ENCODE results near the gene MS4A15.
"Not testable (repeated sequence)": the region's sequence is repeated elsewhere in the genome, so short reads cannot be mapped to it uniquely, and the experiment has no call there.

MS4A15 gene

DNA sequence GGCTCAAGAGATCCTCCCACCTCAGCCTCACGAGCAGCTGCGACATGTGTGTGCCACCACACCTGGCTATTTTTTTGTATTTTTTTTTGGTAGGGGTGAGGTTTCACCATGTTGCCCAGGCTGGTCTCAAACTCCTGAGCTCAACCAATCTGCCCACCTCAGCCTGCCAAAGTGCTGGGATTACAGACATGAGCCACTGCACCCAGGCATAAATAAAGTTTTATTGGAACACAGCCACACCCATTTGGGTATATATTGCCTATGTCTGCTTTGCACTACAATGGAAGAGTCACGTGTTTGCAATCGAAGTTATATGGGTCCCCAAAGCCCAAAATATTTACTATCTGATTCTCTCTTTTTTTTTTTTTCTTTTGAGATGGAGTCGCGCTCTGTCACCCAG, 1.8 kb upstream of the MS4A15 start:
- DNase-seq (ENCODE audit: low read depth) = no peak
- no peak overlapping the region for H3K9ac ChIP-seq (ENCODE audit: low read length)
- no peak overlapping the region for H3K4me3 ChIP-seq (ENCODE audit: low read length)
- peaks cover 45% of the 10 kb centered on the region for H3K27me3 ChIP-seq (replicated peaks; ENCODE audit: control insufficient read depth, insufficient read depth, low read length)
- H3K36me3 ChIP-seq (ENCODE audit: control insufficient read depth, insufficient read depth, low read length, severe bottlenecking) = no peaks in the 10 kb centered on the region
- peaks cover 4% of the 10 kb centered on the region for H3K9me3 ChIP-seq (ENCODE audit: control insufficient read depth, low read length)
- H3K4me1 ChIP-seq (ENCODE audit: control insufficient read depth, insufficient read depth, low read length) = no peaks in the 10 kb centered on the region

DNA sequence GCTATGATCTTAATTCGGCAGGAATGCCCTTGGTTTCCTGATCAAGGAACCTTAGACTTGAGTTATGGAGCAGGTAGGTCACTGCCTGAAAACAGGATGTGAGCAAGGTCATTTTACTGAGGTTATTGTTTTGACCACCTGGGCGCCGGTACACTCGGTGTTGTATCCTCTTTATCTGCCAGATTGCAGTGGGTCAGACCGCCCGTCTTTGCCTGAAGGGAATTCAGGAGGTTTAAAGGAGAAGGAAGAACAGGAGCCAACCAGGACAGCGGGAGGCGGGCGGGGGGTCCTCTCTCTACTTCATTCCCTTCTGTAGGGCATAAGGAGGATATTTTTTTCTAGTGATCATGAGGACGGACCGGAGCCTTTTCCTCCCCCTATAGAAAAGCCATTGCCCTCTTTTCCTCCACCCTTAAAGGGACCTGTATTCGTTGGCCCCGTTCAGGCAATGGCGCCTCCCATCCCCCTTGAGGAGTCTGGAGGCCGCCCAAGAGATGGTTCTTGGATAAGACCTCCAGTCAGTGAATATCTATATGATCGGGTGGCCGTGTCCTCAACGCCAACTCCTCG, 649 bp downstream of the MS4A15 start:
- no peaks in the 10 kb centered on the region for H3K36me3 ChIP-seq (ENCODE audit: control insufficient read depth, insufficient read depth, low read length, severe bottlenecking)
- peaks cover 4% of the 10 kb centered on the region for H3K9me3 ChIP-seq (ENCODE audit: control insufficient read depth, low read length)
- H3K27me3 ChIP-seq (replicated peaks; ENCODE audit: control insufficient read depth, insufficient read depth, low read length) = peaks cover 58% of the 10 kb centered on the region
- DNase-seq (ENCODE audit: low read depth) = no peak
- no peaks in the 10 kb centered on the region for H3K4me1 ChIP-seq (ENCODE audit: control insufficient read depth, insufficient read depth, low read length)
- no peak overlapping the region for H3K4me3 ChIP-seq (ENCODE audit: low read length)
- no peak overlapping the region for H3K9ac ChIP-seq (ENCODE audit: low read length)

DNA sequence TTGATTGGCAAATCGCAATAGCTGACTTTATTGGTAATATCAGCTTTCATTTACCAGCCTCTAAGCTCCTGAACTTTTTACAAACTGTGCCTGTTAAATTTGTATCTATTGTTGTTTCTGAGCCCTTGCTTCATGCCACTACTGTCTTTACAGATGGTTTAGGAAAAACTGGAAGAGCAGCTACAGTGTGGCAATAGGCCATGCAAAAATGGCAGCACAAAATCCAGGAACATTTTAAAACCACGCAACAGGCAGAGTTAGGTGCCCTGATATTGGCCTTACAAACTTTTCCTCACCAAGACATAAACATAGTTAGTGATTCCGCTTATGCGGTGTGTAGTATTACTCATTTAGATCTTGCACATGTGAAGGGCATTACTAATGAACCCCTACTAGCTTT, 2.0 kb downstream of the MS4A15 start:
- DNase-seq (ENCODE audit: low read depth); H3K9ac ChIP-seq (ENCODE audit: low read length); H3K4me3 ChIP-seq (ENCODE audit: low read length); H3K4me1 ChIP-seq (ENCODE audit: control insufficient read depth, insufficient read depth, low read length); H3K36me3 ChIP-seq (ENCODE audit: control insufficient read depth, insufficient read depth, low read length, severe bottlenecking); H3K9me3 ChIP-seq (ENCODE audit: control insufficient read depth, low read length): not testable (repeated sequence)
- peaks cover 58% of the 10 kb centered on the region for H3K27me3 ChIP-seq (replicated peaks; ENCODE audit: control insufficient read depth, insufficient read depth, low read length)

DNA sequence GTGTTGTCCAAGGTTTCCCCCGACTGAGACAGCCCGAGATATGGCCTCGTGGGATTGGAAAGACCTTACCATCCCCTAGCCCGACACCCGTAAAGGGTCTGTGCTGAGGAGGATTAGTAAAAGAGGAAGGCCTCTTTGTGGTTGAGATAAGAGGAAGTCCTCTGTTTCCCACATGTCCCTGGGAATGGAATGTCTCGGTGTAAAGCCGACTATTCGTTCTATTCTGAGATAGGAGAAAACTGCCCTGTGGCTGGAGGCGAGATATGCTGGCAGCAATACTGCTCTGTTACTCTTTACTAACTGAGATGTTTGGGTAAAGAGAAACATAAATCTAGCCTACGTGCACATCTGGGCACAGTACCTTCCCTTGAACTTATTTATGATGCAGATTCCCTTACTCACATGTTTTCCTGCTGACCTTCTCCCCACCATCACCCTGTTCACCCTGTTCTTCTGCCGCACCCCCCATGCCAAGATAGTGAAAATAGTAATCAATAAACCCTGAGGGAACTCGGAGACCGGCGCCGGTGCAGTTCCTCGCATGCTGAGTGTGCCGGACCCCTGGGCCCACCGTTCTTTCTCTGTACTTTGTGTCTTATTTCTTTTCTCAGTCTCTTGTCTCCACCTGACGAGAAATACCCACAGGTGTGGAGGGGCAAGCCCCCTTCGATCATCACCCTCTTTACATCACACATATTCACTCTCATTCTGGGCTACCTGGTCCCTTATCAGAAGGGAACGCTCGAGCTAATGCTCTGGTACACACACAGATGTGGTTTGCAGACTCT, 3.0 kb downstream of the MS4A15 start:
- H3K9me3 ChIP-seq (ENCODE audit: control insufficient read depth, low read length); H3K9ac ChIP-seq (ENCODE audit: low read length); H3K4me3 ChIP-seq (ENCODE audit: low read length); DNase-seq (ENCODE audit: low read depth); H3K4me1 ChIP-seq (ENCODE audit: control insufficient read depth, insufficient read depth, low read length); H3K36me3 ChIP-seq (ENCODE audit: control insufficient read depth, insufficient read depth, low read length, severe bottlenecking): not testable (repeated sequence)
- H3K27me3 ChIP-seq (replicated peaks; ENCODE audit: control insufficient read depth, insufficient read depth, low read length) = peaks cover 64% of the 10 kb centered on the region

DNA sequence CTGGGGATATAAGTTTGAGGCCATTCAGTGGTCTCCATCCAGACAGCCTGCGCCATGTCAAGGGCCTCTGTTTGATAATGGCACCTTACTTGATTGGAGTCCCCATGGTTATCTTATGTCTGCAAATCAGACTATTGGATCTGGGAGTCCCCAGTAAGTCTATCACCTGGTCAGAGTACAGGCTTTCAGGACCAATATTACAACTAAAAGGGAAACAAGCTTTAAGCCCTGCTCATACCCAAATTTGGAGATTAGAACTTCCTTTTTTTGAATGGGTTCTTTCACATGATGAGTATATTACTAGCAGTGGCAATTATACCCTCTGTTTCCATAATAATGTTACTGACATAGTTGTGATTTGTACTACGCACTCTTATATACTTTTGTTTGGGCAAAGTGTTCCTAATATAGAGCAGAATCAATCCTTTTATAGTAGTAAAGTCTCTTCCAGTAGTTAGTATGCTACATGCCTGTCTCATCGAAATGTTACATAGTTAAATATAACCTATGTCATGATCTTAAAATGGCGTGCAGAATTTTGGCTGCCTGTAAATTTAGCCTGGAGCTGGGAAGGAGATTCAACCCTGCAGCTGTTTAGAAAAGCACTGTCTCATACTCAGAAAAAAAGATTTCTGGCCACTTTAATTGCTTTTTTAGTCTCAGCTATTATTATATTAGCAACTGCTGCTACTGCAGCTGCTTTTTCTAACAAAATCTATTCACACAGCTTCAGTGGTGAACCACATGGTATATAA, 4.9 kb downstream of the MS4A15 start:
- H3K27me3 ChIP-seq (replicated peaks; ENCODE audit: control insufficient read depth, insufficient read depth, low read length) = peaks cover 63% of the 10 kb centered on the region
- no peaks in the 10 kb centered on the region for H3K36me3 ChIP-seq (ENCODE audit: control insufficient read depth, insufficient read depth, low read length, severe bottlenecking)
- no peak overlapping the region for H3K4me3 ChIP-seq (ENCODE audit: low read length)
- DNase-seq (ENCODE audit: low read depth) = no peak
- peaks cover 4% of the 10 kb centered on the region for H3K9me3 ChIP-seq (ENCODE audit: control insufficient read depth, low read length)
- no peaks in the 10 kb centered on the region for H3K4me1 ChIP-seq (ENCODE audit: control insufficient read depth, insufficient read depth, low read length)
- no peak overlapping the region for H3K9ac ChIP-seq (ENCODE audit: low read length)

DNA sequence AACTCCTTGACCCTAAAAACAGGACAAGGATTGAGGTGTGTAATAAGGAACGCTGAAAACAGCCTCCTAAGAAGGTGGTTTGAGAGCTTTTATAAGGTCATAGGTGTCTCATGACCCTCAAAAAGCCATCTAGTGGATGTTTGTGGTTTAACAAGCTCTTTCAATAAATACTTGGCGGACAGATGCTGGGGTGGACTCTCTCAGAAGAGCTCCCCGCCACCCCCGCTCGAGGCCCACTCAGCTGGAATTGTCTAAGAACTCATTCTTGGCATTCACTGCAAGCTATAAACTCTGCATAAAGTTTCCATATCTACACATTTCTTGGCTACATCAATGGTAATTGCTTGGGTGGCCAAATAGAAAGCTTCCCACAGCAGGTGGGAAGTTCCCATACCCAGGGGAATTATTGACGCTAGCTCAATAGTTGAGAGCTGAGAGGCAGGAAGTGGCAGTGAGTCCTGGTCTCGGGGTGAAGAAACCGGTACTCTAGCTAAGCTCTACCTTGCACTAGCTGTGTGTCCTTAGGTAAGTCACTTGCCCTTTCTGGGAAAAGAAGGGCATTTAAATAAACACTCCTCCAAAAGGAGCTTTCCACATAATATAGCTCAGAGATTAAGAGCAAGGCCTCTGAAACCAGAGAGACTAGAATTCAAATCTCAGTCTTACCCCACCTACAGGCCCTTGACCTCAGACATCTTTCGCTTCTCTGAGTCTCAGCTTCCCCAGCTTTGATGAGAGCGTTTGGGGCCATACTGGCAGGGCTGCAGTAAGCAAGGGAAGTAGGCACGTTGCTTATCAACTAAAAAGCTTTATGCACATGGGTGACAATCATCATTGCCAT, 6.4 kb downstream of the MS4A15 start:
- Histone ChIP-seq H3K4me1 (ENCODE audit: control insufficient read depth, insufficient read depth, low read length) (no peaks in the 10 kb centered on the region), H3K9me3 (ENCODE audit: control insufficient read depth, low read length) (no peaks in the 10 kb centered on the region), H3K27me3 (replicated peaks; ENCODE audit: control insufficient read depth, insufficient read depth, low read length) (peaks cover 58% of the 10 kb centered on the region), H3K36me3 (ENCODE audit: control insufficient read depth, insufficient read depth, low read length, severe bottlenecking) (no peaks in the 10 kb centered on the region), H3K9ac (ENCODE audit: low read length) (no peak overlapping the region), H3K4me3 (ENCODE audit: low read length) (no peak overlapping the region)
- no peak for DNase-seq (ENCODE audit: low read depth)

DNA sequence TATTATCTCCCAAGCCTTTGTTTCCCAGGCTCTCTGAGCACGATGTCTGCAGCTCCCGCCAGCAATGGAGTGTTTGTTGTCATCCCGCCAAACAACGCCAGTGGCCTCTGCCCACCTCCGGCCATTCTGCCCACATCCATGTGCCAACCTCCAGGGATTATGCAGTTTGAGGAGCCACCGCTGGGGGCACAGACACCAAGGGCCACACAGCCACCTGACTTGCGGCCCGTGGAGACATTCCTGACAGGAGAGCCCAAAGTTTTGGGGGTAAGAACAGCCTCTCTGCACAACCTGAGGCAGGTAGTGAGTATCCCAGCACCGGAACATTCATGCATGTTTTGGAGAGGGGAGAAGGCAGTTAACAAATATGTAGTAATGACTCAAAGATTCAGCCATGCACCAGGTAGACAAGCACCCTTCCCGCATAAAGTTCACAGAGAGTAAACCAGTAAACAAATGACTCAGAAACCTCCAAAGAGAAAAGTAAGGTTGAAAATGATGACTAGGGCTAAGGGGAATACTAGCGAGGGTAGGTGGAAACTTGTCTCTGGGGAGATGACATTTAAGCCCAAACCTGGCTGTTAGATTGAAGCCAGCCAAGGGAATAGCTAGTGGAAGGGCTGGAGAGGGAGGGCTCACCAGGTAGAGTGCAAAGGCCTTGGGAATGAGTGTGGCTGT, 7.2 kb downstream of the MS4A15 start:
- Histone ChIP-seq H3K36me3 (ENCODE audit: control insufficient read depth, insufficient read depth, low read length, severe bottlenecking) (no peaks in the 10 kb centered on the region), H3K9me3 (ENCODE audit: control insufficient read depth, low read length) (no peaks in the 10 kb centered on the region), H3K4me1 (ENCODE audit: control insufficient read depth, insufficient read depth, low read length) (no peaks in the 10 kb centered on the region), H3K4me3 (ENCODE audit: low read length) (no peak overlapping the region), H3K27me3 (replicated peaks; ENCODE audit: control insufficient read depth, insufficient read depth, low read length) (peaks cover 65% of the 10 kb centered on the region), H3K9ac (ENCODE audit: low read length) (no peak overlapping the region)
- DNase-seq (ENCODE audit: low read depth) = no peak

DNA sequence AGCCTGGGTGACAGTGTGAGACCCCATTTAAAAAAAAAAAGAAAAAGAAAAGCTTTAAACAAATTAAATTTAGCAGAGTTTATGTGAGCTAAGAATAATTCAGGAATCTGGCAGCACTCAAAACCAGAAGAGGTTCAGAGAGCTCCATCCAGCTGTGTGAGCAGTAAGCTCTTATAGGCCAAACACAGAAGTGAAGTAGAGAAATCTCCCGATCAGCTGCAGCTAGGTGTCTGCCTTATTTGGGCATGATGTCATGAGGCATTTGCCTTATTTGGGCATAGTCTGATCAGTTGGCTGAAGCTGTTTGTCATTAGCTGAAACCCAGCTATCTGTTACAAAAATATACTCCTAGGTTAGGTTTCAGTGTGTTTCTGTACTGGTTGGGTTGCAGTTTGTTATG, 8.2 kb downstream of the MS4A15 start:
- H3K36me3 ChIP-seq (ENCODE audit: control insufficient read depth, insufficient read depth, low read length, severe bottlenecking) = no peaks in the 10 kb centered on the region
- H3K9me3 ChIP-seq (ENCODE audit: control insufficient read depth, low read length) = no peaks in the 10 kb centered on the region
- H3K4me1 ChIP-seq (ENCODE audit: control insufficient read depth, insufficient read depth, low read length) = no peaks in the 10 kb centered on the region
- no peak overlapping the region for H3K4me3 ChIP-seq (ENCODE audit: low read length)
- H3K27me3 ChIP-seq (replicated peaks; ENCODE audit: control insufficient read depth, insufficient read depth, low read length) = peaks cover 64% of the 10 kb centered on the region
- DNase-seq (ENCODE audit: low read depth) = no peak
- no peak overlapping the region for H3K9ac ChIP-seq (ENCODE audit: low read length)

DNA sequence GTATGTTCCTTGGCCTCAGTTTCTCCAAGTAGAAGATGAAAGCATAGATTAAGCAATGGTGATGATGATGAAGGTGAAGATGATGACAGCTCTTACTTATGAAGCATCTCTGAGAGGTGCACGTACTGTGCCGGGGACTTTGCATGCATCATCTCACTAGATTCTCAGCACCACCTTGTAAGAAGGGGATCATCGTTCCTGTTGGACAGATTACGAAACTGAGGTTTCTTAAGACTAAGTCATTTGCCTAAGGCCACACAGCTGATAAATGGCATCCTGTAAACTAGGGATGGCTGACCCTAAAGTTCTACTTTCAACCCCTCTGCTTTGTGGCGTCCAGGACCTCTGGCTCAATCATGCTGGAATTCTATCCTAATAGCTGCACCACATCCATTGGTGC, 8.7 kb downstream of the MS4A15 start:
- no peak for DNase-seq (ENCODE audit: low read depth)
- no peak overlapping the region for H3K9ac ChIP-seq (ENCODE audit: low read length)
- H3K4me3 ChIP-seq (ENCODE audit: low read length) = no peak overlapping the region
- no peaks in the 10 kb centered on the region for H3K36me3 ChIP-seq (ENCODE audit: control insufficient read depth, insufficient read depth, low read length, severe bottlenecking)
- no peaks in the 10 kb centered on the region for H3K4me1 ChIP-seq (ENCODE audit: control insufficient read depth, insufficient read depth, low read length)
- H3K9me3 ChIP-seq (ENCODE audit: control insufficient read depth, low read length) = no peaks in the 10 kb centered on the region
- peaks cover 60% of the 10 kb centered on the region for H3K27me3 ChIP-seq (replicated peaks; ENCODE audit: control insufficient read depth, insufficient read depth, low read length)

DNA sequence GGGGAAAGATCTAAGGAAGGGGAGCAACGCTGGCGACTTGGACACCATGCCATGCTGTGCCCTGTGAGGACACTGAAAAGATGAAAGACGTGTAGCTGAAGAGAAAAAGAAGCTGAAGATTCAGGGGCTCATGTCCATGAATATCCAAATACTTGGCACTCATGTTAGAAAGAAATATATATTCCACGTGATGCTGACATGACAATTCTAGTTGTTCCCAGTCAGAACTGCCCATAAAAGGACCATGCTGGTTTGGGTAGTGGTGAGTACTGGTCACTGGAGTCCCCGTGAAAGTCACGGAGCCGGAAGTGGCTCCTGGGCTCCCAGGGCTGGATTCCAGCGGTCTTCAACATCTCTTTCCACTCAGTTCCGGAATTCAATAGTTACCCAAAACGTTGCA, 9.9 kb downstream of the MS4A15 start:
- H3K4me1 ChIP-seq (ENCODE audit: control insufficient read depth, insufficient read depth, low read length) = no peaks in the 10 kb centered on the region
- H3K9ac ChIP-seq (ENCODE audit: low read length) = no peak overlapping the region
- H3K27me3 ChIP-seq (replicated peaks; ENCODE audit: control insufficient read depth, insufficient read depth, low read length) = peaks cover 55% of the 10 kb centered on the region
- no peak overlapping the region for H3K4me3 ChIP-seq (ENCODE audit: low read length)
- no peak for DNase-seq (ENCODE audit: low read depth)
- no peaks in the 10 kb centered on the region for H3K9me3 ChIP-seq (ENCODE audit: control insufficient read depth, low read length)
- no peaks in the 10 kb centered on the region for H3K36me3 ChIP-seq (ENCODE audit: control insufficient read depth, insufficient read depth, low read length, severe bottlenecking)

Data from adipocyte (in vitro differentiated cells).